Fibroblast of lung (primary cell): Measurements from ENCODE around the gene HIPK4. TPM values are rescaled to one million over a fixed set of nuclear protein-coding genes. Genes with fewer than 3 reads are reported as not detected.

Experiments
- DNase-seq, 2 donors: peaks; one replicate each; pipeline versions ENCODE4 v3.0.0 to v3.0.0-alpha.2; 2010; ENCODE audit warnings: low read depth in 2 of 2
- H2AFZ ChIP-seq: 2 replicates; pipeline ENCODE4 v1.5.1; 2012; ENCODE audit warnings: low read length, control low read depth, inconsistent platforms
- H3K27ac ChIP-seq: 2 replicates; pipeline ENCODE4 v1.5.1; 2011; ENCODE audit warnings: low read length, control low read depth; ENCODE audit not compliant: insufficient read depth
- H3K27me3 ChIP-seq: 2 replicates; pipeline ENCODE4 v1.5.1; 2011; ENCODE audit warnings: mild to moderate bottlenecking, low read length; ENCODE audit not compliant: control insufficient read depth, insufficient read depth
- H3K36me3 ChIP-seq: 2 replicates; pipeline ENCODE4 v1.5.1; 2011; ENCODE audit warnings: low read length; ENCODE audit not compliant: control insufficient read depth, insufficient read depth
- H3K4me1 ChIP-seq: 2 replicates; pipeline ENCODE4 v1.5.1; 2011; ENCODE audit warnings: low read length; ENCODE audit not compliant: control insufficient read depth, insufficient read depth; ENCODE audit errors: extremely low read depth
- H3K4me2 ChIP-seq: 2 replicates; pipeline ENCODE4 v1.5.1; 2011; ENCODE audit warnings: low read length, control low read depth; ENCODE audit not compliant: insufficient read depth; ENCODE audit errors: extremely low read depth
- H3K4me3 ChIP-seq, 4 experiments: fragments of 200-600 bp in 1 of 4; sonication (generic) in 1 of 4; replicated peaks in 1 of 4; 2 replicates each; pipeline ENCODE4 v1.5.1; 2011 to 2016; ENCODE audit warnings: low read length in 4 of 4, low read depth in 3 of 4, mild to moderate bottlenecking in 3 of 4, control low read depth in 2 of 4, inconsistent platforms in 1 of 4, mixed read lengths in 1 of 4; ENCODE audit not compliant: insufficient read depth in 1 of 4; ENCODE audit errors: control extremely low read depth in 1 of 4
- H3K79me2 ChIP-seq: 2 replicates; pipeline ENCODE4 v1.5.1; 2012; ENCODE audit warnings: mild to moderate bottlenecking, low read length, inconsistent platforms; ENCODE audit not compliant: control insufficient read depth, insufficient read depth
- H3K9ac ChIP-seq: 2 replicates; pipeline ENCODE4 v1.5.1; 2011; ENCODE audit warnings: mild to moderate bottlenecking, low read length, control low read depth; ENCODE audit not compliant: insufficient read depth
- H3K9me3 ChIP-seq: 2 replicates; pipeline ENCODE4 v1.5.1; 2012; ENCODE audit warnings: low read depth, low read length; ENCODE audit not compliant: control insufficient read depth, insufficient read depth
- H4K20me1 ChIP-seq: 2 replicates; pipeline ENCODE4 v1.5.1; 2011; ENCODE audit warnings: low read length; ENCODE audit not compliant: control insufficient read depth, insufficient read depth; ENCODE audit errors: extremely low read depth
- EZH2 ChIP-seq: IDR thresholded peaks from 2 replicates; pipeline ENCODE4 v1.5.1; 2012; ENCODE audit warnings: low read length, control low read depth, mild to moderate bottlenecking; ENCODE audit errors: missing control alignments
- polyA plus RNA-seq, 2 donors: library from polyadenylated mRNA; depleted of rRNA in 1 of 2; stranded (reverse) in 1 of 2; unstranded in 1 of 2; fragments of >200 nt; gene quantifications; 2 replicates each; pipeline ENCODE4 v1.2.1, GENCODE V29; 2011 to 2012; ENCODE audit warnings: missing spikeins in 1 of 2
- total RNA-seq: library from RNA; depleted of rRNA; stranded (reverse); fragments of >200 nt; gene quantifications from 2 replicates; pipeline ENCODE4 v1.2.1, GENCODE V29; 2014
- TF ChIP-seq, protein P1 (sequence below), 2 donors: IDR thresholded peaks in 1 of 2; conservative IDR thresholded peaks in 1 of 2; 1 replicate in 1 of 2; 2 replicates in 1 of 2; pipeline ENCODE4 v1.5.1; 2011 to 2012; ENCODE audit warnings: low read length in 2 of 2, control low read depth in 1 of 2, inconsistent platforms in 1 of 2, low read depth in 1 of 2, mild to moderate bottlenecking in 1 of 2

HIPK4 gene
- total and polyA plus RNA-seq, 2 donors (not counting 1 experiment from before 2014, with no cell fraction given), result 0.05 to 0.17 TPM

GRCh38 chr19:40395956-40396355, 6.0 kb upstream of the HIPK4 start:
- TF ChIP-seq, protein P1, sequence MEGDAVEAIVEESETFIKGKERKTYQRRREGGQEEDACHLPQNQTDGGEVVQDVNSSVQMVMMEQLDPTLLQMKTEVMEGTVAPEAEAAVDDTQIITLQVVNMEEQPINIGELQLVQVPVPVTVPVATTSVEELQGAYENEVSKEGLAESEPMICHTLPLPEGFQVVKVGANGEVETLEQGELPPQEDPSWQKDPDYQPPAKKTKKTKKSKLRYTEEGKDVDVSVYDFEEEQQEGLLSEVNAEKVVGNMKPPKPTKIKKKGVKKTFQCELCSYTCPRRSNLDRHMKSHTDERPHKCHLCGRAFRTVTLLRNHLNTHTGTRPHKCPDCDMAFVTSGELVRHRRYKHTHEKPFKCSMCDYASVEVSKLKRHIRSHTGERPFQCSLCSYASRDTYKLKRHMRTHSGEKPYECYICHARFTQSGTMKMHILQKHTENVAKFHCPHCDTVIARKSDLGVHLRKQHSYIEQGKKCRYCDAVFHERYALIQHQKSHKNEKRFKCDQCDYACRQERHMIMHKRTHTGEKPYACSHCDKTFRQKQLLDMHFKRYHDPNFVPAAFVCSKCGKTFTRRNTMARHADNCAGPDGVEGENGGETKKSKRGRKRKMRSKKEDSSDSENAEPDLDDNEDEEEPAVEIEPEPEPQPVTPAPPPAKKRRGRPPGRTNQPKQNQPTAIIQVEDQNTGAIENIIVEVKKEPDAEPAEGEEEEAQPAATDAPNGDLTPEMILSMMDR (conservative IDR thresholded peaks at IDR 0.05 in 1 of 2, IDR thresholded peaks at IDR 0.05 in 1 of 2; ENCODE audit: low read depth in 1 of 2, low read length in 2 of 2), result no peak
- no peak for TF ChIP-seq EZH2
- Histone ChIP-seq H3K9ac (no peak overlapping the region), H3K27me3 (no peaks in the 10 kb centered on the region), H4K20me1 (no peaks in the 10 kb centered on the region), H3K4me3 (no peak overlapping the region), H3K4me2 (no peak overlapping the region), H3K27ac (no peak overlapping the region), H3K79me2 (no peaks in the 10 kb centered on the region), H3K36me3 (no peaks in the 10 kb centered on the region), H3K4me1 (no peaks in the 10 kb centered on the region), H3K9me3 (no peaks in the 10 kb centered on the region), H2AFZ (no peak overlapping the region)
- no peak for DNase-seq

DNA sequence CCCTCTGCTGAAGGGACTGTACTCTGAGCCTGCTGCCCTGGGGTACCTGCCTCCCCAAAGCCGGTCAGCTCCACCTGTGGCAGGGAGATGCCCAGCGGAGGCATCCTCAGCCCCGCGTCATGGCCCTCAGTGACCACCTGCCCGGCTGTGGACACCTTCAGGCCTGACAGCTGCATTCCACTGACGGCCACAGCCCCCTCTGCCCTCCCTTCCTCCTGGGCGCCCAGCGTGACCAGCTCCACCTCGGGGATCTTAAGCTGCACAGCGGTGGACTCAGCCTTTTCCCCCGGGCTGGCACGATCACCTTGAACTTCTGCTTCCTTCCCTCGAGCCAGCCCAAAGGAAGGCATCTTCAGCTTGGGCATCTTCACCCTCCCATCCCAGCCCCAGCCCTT, 4.8 kb upstream of the HIPK4 start:
- H4K20me1 ChIP-seq, result no peaks in the 10 kb centered on the region
- TF ChIP-seq EZH2, result no peak
- TF ChIP-seq, protein P1 (conservative IDR thresholded peaks at IDR 0.05 in 1 of 2, IDR thresholded peaks at IDR 0.05 in 1 of 2; ENCODE audit: low read depth in 1 of 2, low read length in 2 of 2), result no peak
- no peak overlapping the region for H3K4me3 ChIP-seq

DNA sequence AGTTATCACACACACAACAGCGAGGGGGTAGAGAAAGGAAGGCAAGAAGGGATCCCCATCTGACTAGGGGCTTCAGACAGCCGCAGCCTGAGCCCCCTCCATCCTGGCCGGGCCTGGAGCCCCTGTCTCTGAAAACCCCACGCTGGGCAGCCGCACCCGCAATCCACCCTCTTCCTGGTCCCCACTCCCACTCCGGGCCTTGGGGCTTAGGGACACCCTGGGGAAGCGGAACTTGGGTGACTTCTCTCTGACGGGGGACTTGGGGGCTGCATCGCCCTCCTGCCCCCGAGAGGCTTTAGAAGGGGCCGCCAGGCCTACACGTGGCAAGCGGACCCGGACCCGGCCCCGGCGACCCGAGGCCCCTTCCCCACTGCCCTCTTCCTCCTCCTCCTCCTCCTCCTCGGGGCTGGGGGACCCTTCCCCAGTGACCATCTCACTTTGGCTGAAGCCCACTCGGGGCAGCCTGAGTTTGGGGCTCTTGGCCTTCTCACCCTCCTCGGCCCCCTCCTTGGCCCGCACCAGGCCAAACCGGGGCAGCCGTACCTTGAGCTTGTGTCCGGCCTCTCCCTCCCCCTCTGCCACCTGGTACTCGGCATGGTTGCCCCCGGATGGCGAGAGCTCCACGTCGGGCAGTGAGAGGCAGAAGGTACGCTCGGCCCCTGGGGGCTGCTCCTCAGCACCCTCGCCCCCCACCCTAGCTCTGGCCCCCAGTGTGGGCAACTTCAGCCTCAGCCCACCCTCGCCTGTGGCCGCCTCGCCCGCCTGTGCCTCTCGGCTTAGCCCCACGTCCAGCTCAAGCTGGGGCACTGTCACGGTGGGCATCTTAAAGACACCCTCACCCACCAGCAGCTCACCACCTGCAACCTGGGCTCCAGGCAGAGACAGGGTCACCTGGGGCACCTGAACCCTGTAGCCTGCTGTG, 4.2 kb upstream of the HIPK4 start:
- Histone ChIP-seq H3K27me3 (no peaks in the 10 kb centered on the region), H2AFZ (no peak overlapping the region), H3K27ac (no peak overlapping the region), H3K4me1 (no peaks in the 10 kb centered on the region), H3K9me3 (no peaks in the 10 kb centered on the region), H4K20me1 (no peaks in the 10 kb centered on the region), H3K9ac (no peak overlapping the region), H3K4me2 (no peak overlapping the region), H3K4me3 (no peak overlapping the region), H3K36me3 (no peaks in the 10 kb centered on the region), H3K79me2 (no peaks in the 10 kb centered on the region)
- TF ChIP-seq EZH2, result no peak
- TF ChIP-seq, protein P1 (conservative IDR thresholded peaks at IDR 0.05 in 1 of 2, IDR thresholded peaks at IDR 0.05 in 1 of 2; ENCODE audit: low read depth in 1 of 2, low read length in 2 of 2), result no peak
- no peak for DNase-seq

More for the DNA sequence above, 4.8 kb upstream of the HIPK4 start:
- H3K79me2 ChIP-seq, result no peaks in the 10 kb centered on the region
- no peaks in the 10 kb centered on the region for H3K27me3 ChIP-seq
- H2AFZ ChIP-seq, result no peak overlapping the region
- no peak overlapping the region for H3K27ac ChIP-seq
- H3K4me1 ChIP-seq, result no peaks in the 10 kb centered on the region
- no peak overlapping the region for H3K9ac ChIP-seq
- H3K4me2 ChIP-seq, result no peak overlapping the region
- no peaks in the 10 kb centered on the region for H3K36me3 ChIP-seq
- no peak for DNase-seq
- H3K9me3 ChIP-seq, result no peaks in the 10 kb centered on the region
